ENCODE results near the gene MKI67. TPM values are rescaled to one million over a fixed set of nuclear protein-coding genes. Genes with fewer than 3 reads are reported as not detected.

Gene MKI67
- total RNA-seq, 2 donors from 2014 or later: 2.0 to 2.9 TPM

DNA sequence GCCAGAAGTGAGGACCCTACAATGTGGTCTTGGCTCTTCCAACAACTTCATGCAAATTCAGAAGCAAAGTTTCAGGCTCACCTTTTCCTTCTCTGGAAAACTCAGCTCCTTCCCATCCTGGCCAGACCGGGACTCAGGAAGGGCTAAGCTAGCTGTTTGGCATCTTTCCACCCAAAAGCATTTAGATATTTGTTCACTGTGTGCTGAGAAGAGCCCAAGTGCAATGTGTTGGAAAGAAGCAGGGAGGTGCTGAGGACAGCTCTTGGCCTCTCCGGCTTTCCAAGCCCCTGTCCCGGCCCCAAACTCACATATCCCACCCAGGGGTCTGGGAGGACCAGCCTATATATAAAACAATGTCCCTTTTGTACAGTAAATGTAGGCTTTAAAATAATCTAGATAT is 44.5 kb downstream of the MKI67 start:
- Histone ChIP-seq H3K4me1 (replicated peaks) (no peaks in the 10 kb centered on the region), H3K36me3 (no peaks in the 10 kb centered on the region), H3K27me3 (replicated peaks; ENCODE audit: insufficient read depth) (no peaks in the 10 kb centered on the region), H3K9me3 (no peaks in the 10 kb centered on the region), H3K27ac (no peak overlapping the region), H3K4me3 (no peak overlapping the region)
- TF ChIP-seq CTCF (IDR thresholded peaks at IDR 0.05): no peak
- no peak for TF ChIP-seq POLR2A (IDR thresholded peaks at IDR 0.05)
- no peak for TF ChIP-seq POLR2AphosphoS5 (IDR thresholded peaks at IDR 0.05)
- WGBS: 63% methylated on average over 3 of the region's 3 CpGs
- intact Hi-C loops (cut with DNase I): loop anchor here (5.0 kb wide), 1 partner anchor 66 kb away; no protein-coding TSS in a partner anchor
- DNase-seq (ENCODE audit: low spot score): no peak

DNA sequence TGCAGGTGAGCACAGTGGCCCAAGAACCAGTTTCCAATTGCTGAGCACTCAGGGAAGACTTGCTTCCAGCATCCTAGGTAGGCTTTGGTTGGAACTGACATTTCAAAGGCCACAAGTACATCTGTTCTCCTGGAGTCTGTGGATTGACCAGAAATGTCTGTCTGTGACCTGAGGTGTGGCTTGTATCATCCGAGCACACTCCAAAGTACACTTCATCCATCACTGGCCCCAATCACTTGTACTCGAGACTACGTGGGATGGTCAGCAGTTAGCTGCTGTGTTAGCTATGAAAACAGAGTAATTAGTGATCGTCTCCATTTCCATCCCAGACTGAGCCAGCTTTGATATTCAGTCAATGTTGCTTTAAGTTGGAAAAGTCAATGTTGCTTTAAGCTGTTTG is 45.0 kb downstream of the MKI67 start:
- Histone ChIP-seq H3K36me3 (no peaks in the 10 kb centered on the region), H3K4me3 (no peak overlapping the region), H3K27me3 (replicated peaks; ENCODE audit: insufficient read depth) (no peaks in the 10 kb centered on the region), H3K27ac (no peak overlapping the region), H3K4me1 (replicated peaks) (no peaks in the 10 kb centered on the region), H3K9me3 (no peaks in the 10 kb centered on the region)
- intact Hi-C loops (cut with DNase I): loop anchor here (5.0 kb wide), 1 partner anchor 66 kb away; no protein-coding TSS in a partner anchor
- 87% methylated on average over 4 of the region's 4 CpGs for WGBS
- no peak for DNase-seq (ENCODE audit: low spot score)
- TF ChIP-seq POLR2A (IDR thresholded peaks at IDR 0.05): no peak
- no peak for TF ChIP-seq CTCF (IDR thresholded peaks at IDR 0.05)
- TF ChIP-seq POLR2AphosphoS5 (IDR thresholded peaks at IDR 0.05): no peak

DNA sequence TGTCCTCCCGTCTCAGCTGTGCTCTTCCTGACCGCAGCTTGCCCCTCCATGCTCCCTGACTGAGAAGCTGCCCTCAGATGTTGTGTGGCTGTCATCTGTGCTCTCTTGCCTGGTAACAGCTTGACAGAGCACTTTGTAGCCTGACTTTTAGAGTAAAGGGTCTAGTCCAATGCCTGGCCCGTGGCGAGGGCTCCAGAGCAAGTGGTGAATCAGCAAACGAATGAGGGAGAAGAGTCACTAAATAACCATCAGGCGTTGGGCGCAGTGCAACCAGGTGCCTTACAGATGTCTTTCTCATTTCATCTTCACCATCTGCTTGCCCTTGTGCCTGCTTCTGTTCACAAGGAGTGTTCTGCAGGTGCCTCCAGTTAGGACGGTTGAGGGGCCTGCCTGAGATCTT is 45.6 kb downstream of the MKI67 start:
- H3K27me3 ChIP-seq (replicated peaks; ENCODE audit: insufficient read depth): no peaks in the 10 kb centered on the region
- 92% methylated on average over 8 of the region's 8 CpGs for WGBS
- H3K4me3 ChIP-seq: no peak overlapping the region
- no peak for DNase-seq (ENCODE audit: low spot score)
- intact Hi-C loops (cut with DNase I): loop anchor here (5.0 kb wide), 1 partner anchor 67 kb away; no protein-coding TSS in a partner anchor
- H3K36me3 ChIP-seq: no peaks in the 10 kb centered on the region
- H3K4me1 ChIP-seq (replicated peaks): no peaks in the 10 kb centered on the region
- no peaks in the 10 kb centered on the region for H3K9me3 ChIP-seq
- H3K27ac ChIP-seq: no peak overlapping the region
- no peak for TF ChIP-seq CTCF (IDR thresholded peaks at IDR 0.05)
- no peak for TF ChIP-seq POLR2AphosphoS5 (IDR thresholded peaks at IDR 0.05)
- no peak for TF ChIP-seq POLR2A (IDR thresholded peaks at IDR 0.05)

GRCh38 chr10:128080231-128080630 is 46.0 kb downstream of the MKI67 start:
- no peaks in the 10 kb centered on the region for H3K36me3 ChIP-seq
- H3K4me3 ChIP-seq: no peak overlapping the region
- WGBS: 86% methylated on average over 13 of the region's 13 CpGs

More at GRCh38 chr10:128080231-128080630, 46.0 kb downstream of the MKI67 start:
- H3K9me3 ChIP-seq: no peaks in the 10 kb centered on the region
- no peaks in the 10 kb centered on the region for H3K4me1 ChIP-seq (replicated peaks)
- DNase-seq (ENCODE audit: low spot score): no peak
- H3K27me3 ChIP-seq (replicated peaks; ENCODE audit: insufficient read depth): no peaks in the 10 kb centered on the region
- H3K27ac ChIP-seq: no peak overlapping the region
- no peak for TF ChIP-seq POLR2AphosphoS5 (IDR thresholded peaks at IDR 0.05)
- no peak for TF ChIP-seq CTCF (IDR thresholded peaks at IDR 0.05)
- TF ChIP-seq POLR2A (IDR thresholded peaks at IDR 0.05): no peak
- intact Hi-C loops (cut with DNase I): loop anchor here (5.0 kb wide), 1 partner anchor 67 kb away; no protein-coding TSS in a partner anchor
